Liver (tissue), 3 donors: ENCODE results near the gene ZBP1.

Experiments
- ATF3 ChIP-seq: IDR thresholded peaks from 2 replicates; pipeline ENCODE4 v1.6.1; 2016; ENCODE audit warnings: antibody characterized with exemption
- EGR1 ChIP-seq, 2 donors: IDR thresholded peaks; 2 replicates each; pipeline ENCODE4 v1.6.1; 2016 to 2018; ENCODE audit warnings: antibody characterized with exemption in 2 of 2, low read depth in 2 of 2
- HNF4A ChIP-seq, 2 donors: conservative IDR thresholded peaks; 2 replicates each; pipeline ENCODE4 v1.6.1; 2016; ENCODE audit warnings: antibody characterized with exemption in 2 of 2, mild to moderate bottlenecking in 2 of 2
- JUND ChIP-seq, 2 donors: IDR thresholded peaks; 2 replicates each; pipeline ENCODE4 v1.6.1; 2016; ENCODE audit warnings: antibody characterized with exemption in 2 of 2
- RAD21 ChIP-seq, 2 donors: IDR thresholded peaks; 2 replicates each; pipeline ENCODE4 v1.6.1; 2016; ENCODE audit warnings: antibody characterized with exemption in 2 of 2, mild to moderate bottlenecking in 2 of 2
- SP1 ChIP-seq: IDR thresholded peaks from 2 replicates; pipeline ENCODE4 v1.6.1; 2018; ENCODE audit warnings: antibody characterized with exemption, mild to moderate bottlenecking
- YY1 ChIP-seq: IDR thresholded peaks from 2 replicates; pipeline ENCODE4 v1.6.1; 2016; ENCODE audit warnings: antibody characterized with exemption, mild to moderate bottlenecking
- TF ChIP-seq, protein P1 (sequence below): fragments of 150-350 bp; IDR thresholded peaks from 2 replicates; pipeline ENCODE4 v1.5.1; 2017; ENCODE audit warnings: improper control_type of control experiment, low read depth, low read length; ENCODE audit not compliant: missing input control
- TF ChIP-seq, protein P2 (sequence below): IDR thresholded peaks from 2 replicates; pipeline ENCODE4 v1.6.1; 2016; ENCODE audit warnings: antibody characterized with exemption, mild to moderate bottlenecking
- donor health status: healthy.
- donor health status: healthy.

- TF ChIP-seq, protein P1, sequence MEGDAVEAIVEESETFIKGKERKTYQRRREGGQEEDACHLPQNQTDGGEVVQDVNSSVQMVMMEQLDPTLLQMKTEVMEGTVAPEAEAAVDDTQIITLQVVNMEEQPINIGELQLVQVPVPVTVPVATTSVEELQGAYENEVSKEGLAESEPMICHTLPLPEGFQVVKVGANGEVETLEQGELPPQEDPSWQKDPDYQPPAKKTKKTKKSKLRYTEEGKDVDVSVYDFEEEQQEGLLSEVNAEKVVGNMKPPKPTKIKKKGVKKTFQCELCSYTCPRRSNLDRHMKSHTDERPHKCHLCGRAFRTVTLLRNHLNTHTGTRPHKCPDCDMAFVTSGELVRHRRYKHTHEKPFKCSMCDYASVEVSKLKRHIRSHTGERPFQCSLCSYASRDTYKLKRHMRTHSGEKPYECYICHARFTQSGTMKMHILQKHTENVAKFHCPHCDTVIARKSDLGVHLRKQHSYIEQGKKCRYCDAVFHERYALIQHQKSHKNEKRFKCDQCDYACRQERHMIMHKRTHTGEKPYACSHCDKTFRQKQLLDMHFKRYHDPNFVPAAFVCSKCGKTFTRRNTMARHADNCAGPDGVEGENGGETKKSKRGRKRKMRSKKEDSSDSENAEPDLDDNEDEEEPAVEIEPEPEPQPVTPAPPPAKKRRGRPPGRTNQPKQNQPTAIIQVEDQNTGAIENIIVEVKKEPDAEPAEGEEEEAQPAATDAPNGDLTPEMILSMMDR: no peak
- TF ChIP-seq EGR1 (IDR thresholded peaks at IDR 0.05; ENCODE audit: low read depth in 2 of 2): no peak
- no peak for TF ChIP-seq JUND (IDR thresholded peaks at IDR 0.05)
- TF ChIP-seq SP1: no peak
- no peak for TF ChIP-seq HNF4A (conservative IDR thresholded peaks at IDR 0.05)
- TF ChIP-seq RAD21 (IDR thresholded peaks at IDR 0.05): no peak
- TF ChIP-seq, protein P2, sequence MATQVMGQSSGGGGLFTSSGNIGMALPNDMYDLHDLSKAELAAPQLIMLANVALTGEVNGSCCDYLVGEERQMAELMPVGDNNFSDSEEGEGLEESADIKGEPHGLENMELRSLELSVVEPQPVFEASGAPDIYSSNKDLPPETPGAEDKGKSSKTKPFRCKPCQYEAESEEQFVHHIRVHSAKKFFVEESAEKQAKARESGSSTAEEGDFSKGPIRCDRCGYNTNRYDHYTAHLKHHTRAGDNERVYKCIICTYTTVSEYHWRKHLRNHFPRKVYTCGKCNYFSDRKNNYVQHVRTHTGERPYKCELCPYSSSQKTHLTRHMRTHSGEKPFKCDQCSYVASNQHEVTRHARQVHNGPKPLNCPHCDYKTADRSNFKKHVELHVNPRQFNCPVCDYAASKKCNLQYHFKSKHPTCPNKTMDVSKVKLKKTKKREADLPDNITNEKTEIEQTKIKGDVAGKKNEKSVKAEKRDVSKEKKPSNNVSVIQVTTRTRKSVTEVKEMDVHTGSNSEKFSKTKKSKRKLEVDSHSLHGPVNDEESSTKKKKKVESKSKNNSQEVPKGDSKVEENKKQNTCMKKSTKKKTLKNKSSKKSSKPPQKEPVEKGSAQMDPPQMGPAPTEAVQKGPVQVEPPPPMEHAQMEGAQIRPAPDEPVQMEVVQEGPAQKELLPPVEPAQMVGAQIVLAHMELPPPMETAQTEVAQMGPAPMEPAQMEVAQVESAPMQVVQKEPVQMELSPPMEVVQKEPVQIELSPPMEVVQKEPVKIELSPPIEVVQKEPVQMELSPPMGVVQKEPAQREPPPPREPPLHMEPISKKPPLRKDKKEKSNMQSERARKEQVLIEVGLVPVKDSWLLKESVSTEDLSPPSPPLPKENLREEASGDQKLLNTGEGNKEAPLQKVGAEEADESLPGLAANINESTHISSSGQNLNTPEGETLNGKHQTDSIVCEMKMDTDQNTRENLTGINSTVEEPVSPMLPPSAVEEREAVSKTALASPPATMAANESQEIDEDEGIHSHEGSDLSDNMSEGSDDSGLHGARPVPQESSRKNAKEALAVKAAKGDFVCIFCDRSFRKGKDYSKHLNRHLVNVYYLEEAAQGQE: no peak
- no peak for TF ChIP-seq ATF3
- no peak for TF ChIP-seq YY1
Observed at GRCh38 chr20:57653910-57654309, 33.7 kb upstream of the ZBP1 start.
